Measurements from ENCODE around the gene METRNL. TPM values are rescaled to one million over a fixed set of nuclear protein-coding genes. Genes with fewer than 3 reads are reported as not detected.

The METRNL gene
- total RNA-seq, 1 donor: 140 TPM

GRCh38 chr17:83052241-83052564 is 27.2 kb upstream of the METRNL start:
- Histone ChIP-seq H3K4me3 (ENCODE audit: insufficient read depth, low read length) (peak overlapping the region; percentile 84), H3K4me1 (ENCODE audit: insufficient read depth, low read length) (peaks cover 24% of the 10 kb centered on the region), H2AFZ (ENCODE audit: low read length) (peak overlapping the region; percentile 91), H4K20me1 (ENCODE audit: insufficient read depth, low read length) (no peaks in the 10 kb centered on the region), H3K9me3 (ENCODE audit: low read depth, low read length) (no peaks in the 10 kb centered on the region), H3K79me2 (ENCODE audit: insufficient read depth, low read length) (no peaks in the 10 kb centered on the region), H3K4me2 (ENCODE audit: insufficient read depth, low read length) (peak overlapping the region; percentile 84), H3K36me3 (ENCODE audit: insufficient read depth, low read length) (no peaks in the 10 kb centered on the region), H3K27me3 (ENCODE audit: insufficient read depth, low read length) (no peaks in the 10 kb centered on the region), H3K27ac (ENCODE audit: low read depth, low read length) (peak overlapping the region; percentile 70)
- no peak for TF ChIP-seq CTCF (IDR thresholded peaks at IDR 0.05; ENCODE audit: extremely low read depth, low read depth, low read length)
- DNase-seq (ENCODE audit: insufficient read length, low spot score, missing footprints): no peak

- Histone ChIP-seq H3K9me3 (ENCODE audit: low read depth, low read length) (no peaks in the 10 kb centered on the region), H3K4me3 (ENCODE audit: insufficient read depth, low read length) (no peak overlapping the region), H3K4me1 (ENCODE audit: insufficient read depth, low read length) (peaks cover 23% of the 10 kb centered on the region), H4K20me1 (ENCODE audit: insufficient read depth, low read length) (no peaks in the 10 kb centered on the region), H2AFZ (ENCODE audit: low read length) (no peak overlapping the region), H3K27me3 (ENCODE audit: insufficient read depth, low read length) (no peaks in the 10 kb centered on the region), H3K4me2 (ENCODE audit: insufficient read depth, low read length) (no peak overlapping the region), H3K27ac (ENCODE audit: low read depth, low read length) (no peak overlapping the region), H3K36me3 (ENCODE audit: insufficient read depth, low read length) (no peaks in the 10 kb centered on the region), H3K79me2 (ENCODE audit: insufficient read depth, low read length) (no peaks in the 10 kb centered on the region)
- no peak for TF ChIP-seq CTCF (IDR thresholded peaks at IDR 0.05; ENCODE audit: extremely low read depth, low read depth, low read length)
- peak; percentile 69 for DNase-seq (ENCODE audit: insufficient read length, low spot score, missing footprints)
Measured at GRCh38 chr17:83053021-83053681, 26.3 kb upstream of the METRNL start.

GRCh38 chr17:83053739-83054451 is 25.5 kb upstream of the METRNL start:
- H3K4me2 ChIP-seq (ENCODE audit: insufficient read depth, low read length): no peak overlapping the region
- H2AFZ ChIP-seq (ENCODE audit: low read length): no peak overlapping the region

More at GRCh38 chr17:83053739-83054451, 25.5 kb upstream of the METRNL start:
- Histone ChIP-seq H3K4me3 (ENCODE audit: insufficient read depth, low read length) (no peak overlapping the region), H3K79me2 (ENCODE audit: insufficient read depth, low read length) (no peaks in the 10 kb centered on the region), H3K36me3 (ENCODE audit: insufficient read depth, low read length) (no peaks in the 10 kb centered on the region), H3K27ac (ENCODE audit: low read depth, low read length) (no peak overlapping the region), H3K27me3 (ENCODE audit: insufficient read depth, low read length) (no peaks in the 10 kb centered on the region), H4K20me1 (ENCODE audit: insufficient read depth, low read length) (no peaks in the 10 kb centered on the region), H3K4me1 (ENCODE audit: insufficient read depth, low read length) (peaks cover 16% of the 10 kb centered on the region), H3K9me3 (ENCODE audit: low read depth, low read length) (no peaks in the 10 kb centered on the region)
- no peak for TF ChIP-seq CTCF (IDR thresholded peaks at IDR 0.05; ENCODE audit: extremely low read depth, low read depth, low read length)
- peak; percentile 51 for DNase-seq (ENCODE audit: insufficient read length, low spot score, missing footprints)

Data from osteoblast (primary cell).